ENCODE results near the gene VTI1A. TPM values are rescaled to one million over a fixed set of nuclear protein-coding genes. Genes with fewer than 3 reads are reported as not detected.
"Not testable (repeated sequence)": the region's sequence is repeated elsewhere in the genome, so short reads cannot be mapped to it uniquely, and the experiment has no call there.

Gene VTI1A
- total and polyA plus RNA-seq, 9 donors = 7.8 to 48.2 (median 20.0) TPM

DNA sequence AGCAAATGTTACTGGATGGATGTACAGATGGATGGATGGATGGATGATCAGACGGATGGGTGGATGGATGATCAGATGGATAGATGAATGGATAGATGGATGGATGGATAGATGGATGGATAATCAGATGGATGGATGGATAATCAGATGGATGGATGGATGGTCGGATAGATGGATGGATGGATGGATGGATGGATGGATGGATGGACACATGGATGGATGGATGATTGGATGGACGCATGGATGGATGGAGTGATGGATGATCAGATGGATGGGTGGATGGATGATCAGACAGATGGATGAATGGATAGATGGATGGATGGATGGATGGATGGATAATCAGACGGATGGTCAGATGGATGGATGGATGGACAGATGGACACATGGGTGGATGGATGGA, 412.8 kb downstream of the VTI1A start:
- Histone ChIP-seq H3K27ac (no peak overlapping the region), H3K4me1 (ENCODE audit: insufficient read depth) (no peaks in the 10 kb centered on the region), H3K27me3 (no peaks in the 10 kb centered on the region), H3K4me3 (no peak overlapping the region), H3K9me3 (no peaks in the 10 kb centered on the region), H3K36me3 (no peaks in the 10 kb centered on the region)
- TF ChIP-seq CTCF (IDR thresholded peaks at IDR 0.05) = no peak
- no peak for TF ChIP-seq POLR2A (IDR thresholded peaks at IDR 0.05)
- no peak for TF ChIP-seq EP300 (IDR thresholded peaks at IDR 0.05)
- intact Hi-C loops (cut with DNase I) = no loop called here
- whole genome bisulfite sequencing, 3 donors = 91 to 95% (median 91%) methylated on average over 4 of the region's 4 CpGs
- DNase-seq = no peak

- H3K27me3 ChIP-seq; DNase-seq; intact Hi-C loops (cut with DNase I); H3K36me3 ChIP-seq; H3K4me3 ChIP-seq; H3K4me1 ChIP-seq (ENCODE audit: insufficient read depth); H3K9me3 ChIP-seq; H3K27ac ChIP-seq: not testable (repeated sequence)
- WGBS, 3 donors = 88 to 97% (median 88%) methylated on average over 2 of the region's 2 CpGs
These were observed 416.4 kb downstream of the VTI1A start for GRCh38 chr10:112863461-112863860.

Small RNAs within 50 kb of the gene (microRNA-seq; reads per million reads assigned to microRNA genes)
- gene MIR4295 = 0 reads per million in 3 donors

Small RNAs within 50 kb of the gene (small RNA-seq; reads per million reads assigned to genes)
- gene AC022018.1 = not detected
- not detected for gene MIR4295

Other genes starting within 250 kb of the VTI1A start
- gene TECTB, start 163.8 kb upstream of the VTI1A start, total RNA-seq = not detected
- gene TECTB, start 163.8 kb upstream of the VTI1A start, polyA plus RNA-seq = under 1 TPM in 1 of 2 donors, not detected in 1; 0.07 TPM
- gene ACSL5, start 73.1 kb upstream of the VTI1A start, total RNA-seq = 10 to 100 TPM in 6 of 7 donors, 1 to 10 TPM in 1; 7.9 to 34.2 (median 20.6) TPM
- 10 to 100 TPM; 10.8 to 29.4 TPM for gene ACSL5, start 73.1 kb upstream of the VTI1A start, polyA plus RNA-seq
- 10 to 100 TPM; 14.8 to 34.8 (median 26.9) TPM for gene ZDHHC6, start 301 bp upstream of the VTI1A start, total RNA-seq
- 10 to 100 TPM; 28.8 to 44.7 TPM for gene ZDHHC6, start 301 bp upstream of the VTI1A start, polyA plus RNA-seq

All from ovary (tissue), 9 donors.